ENCODE results near the gene CSGALNACT2. TPM values are rescaled to one million over a fixed set of nuclear protein-coding genes. Genes with fewer than 3 reads are reported as not detected.

Gene CSGALNACT2
- total RNA-seq, 2 donors from 2014 or later: 51.3 to 55.2 TPM

- no peak for DNase-seq
- Mint-ChIP-seq H3K4me1 (ENCODE audit: low read depth) (no peaks in the 10 kb centered on the region), H3K27me3 (ENCODE audit: low read depth) (no peaks in the 10 kb centered on the region), H3K36me3 (ENCODE audit: insufficient read depth in 2 of 2) (no peaks in the 10 kb centered on the region), H3K4me3 (no peak overlapping the region), H3K27ac (no peak overlapping the region), H3K9me3 (no peaks in the 10 kb centered on the region)
- no peak for ATAC-seq (replicated peaks in 1 of 2)
Observed at GRCh38 chr10:43210556-43210955, 72.3 kb downstream of the CSGALNACT2 start.

- Mint-ChIP-seq H3K4me1 (ENCODE audit: low read depth) (no peaks in the 10 kb centered on the region), H3K9me3 (no peaks in the 10 kb centered on the region), H3K27ac (no peak overlapping the region), H3K36me3 (ENCODE audit: insufficient read depth in 2 of 2) (no peaks in the 10 kb centered on the region), H3K27me3 (ENCODE audit: low read depth) (no peaks in the 10 kb centered on the region), H3K4me3 (no peak overlapping the region)
- DNase-seq: no peak
- ATAC-seq (replicated peaks in 1 of 2): no peak
Observed at GRCh38 chr10:43211030-43211429, 72.8 kb downstream of the CSGALNACT2 start.

GRCh38 chr10:43211431-43212042 lies 73.3 kb downstream of the CSGALNACT2 start:
- Mint-ChIP-seq H3K4me1 (ENCODE audit: low read depth) (no peaks in the 10 kb centered on the region), H3K9me3 (no peaks in the 10 kb centered on the region), H3K4me3 (no peak overlapping the region), H3K27ac (no peak overlapping the region), H3K36me3 (ENCODE audit: insufficient read depth in 2 of 2) (no peaks in the 10 kb centered on the region), H3K27me3 (ENCODE audit: low read depth) (no peaks in the 10 kb centered on the region)
- ATAC-seq (replicated peaks in 1 of 2) (no peak), DNase-seq (no peak)

- H3K27me3 Mint-ChIP-seq (ENCODE audit: low read depth): no peaks in the 10 kb centered on the region
- H3K9me3 Mint-ChIP-seq: no peaks in the 10 kb centered on the region
- H3K27ac Mint-ChIP-seq: no peak overlapping the region
- DNase-seq (no peak), ATAC-seq (replicated peaks in 1 of 2) (no peak)
- H3K36me3 Mint-ChIP-seq (ENCODE audit: insufficient read depth in 2 of 2): no peaks in the 10 kb centered on the region
- H3K4me3 Mint-ChIP-seq: no peak overlapping the region
- no peaks in the 10 kb centered on the region for H3K4me1 Mint-ChIP-seq (ENCODE audit: low read depth)
Observed at GRCh38 chr10:43212043-43212721, 73.9 kb downstream of the CSGALNACT2 start.

- no peak for DNase-seq
Observed at GRCh38 chr10:43214071-43214955, 76.1 kb downstream of the CSGALNACT2 start.

GRCh38 chr10:43214956-43215561 lies 76.8 kb downstream of the CSGALNACT2 start:
- no peaks in the 10 kb centered on the region for H3K27me3 Mint-ChIP-seq (ENCODE audit: low read depth)
- no peaks in the 10 kb centered on the region for H3K9me3 Mint-ChIP-seq
- H3K27ac Mint-ChIP-seq: no peak overlapping the region
- H3K36me3 Mint-ChIP-seq (ENCODE audit: insufficient read depth in 2 of 2): no peaks in the 10 kb centered on the region
- DNase-seq (no peak), ATAC-seq (replicated peaks in 1 of 2) (no peak)
- H3K4me1 Mint-ChIP-seq (ENCODE audit: low read depth): no peaks in the 10 kb centered on the region
- H3K4me3 Mint-ChIP-seq: no peak overlapping the region

More at GRCh38 chr10:43214071-43214955, 76.1 kb downstream of the CSGALNACT2 start:
- Mint-ChIP-seq H3K36me3 (ENCODE audit: insufficient read depth in 2 of 2) (no peaks in the 10 kb centered on the region), H3K4me3 (no peak overlapping the region), H3K4me1 (ENCODE audit: low read depth) (no peaks in the 10 kb centered on the region), H3K27ac (no peak overlapping the region), H3K9me3 (no peaks in the 10 kb centered on the region), H3K27me3 (ENCODE audit: low read depth) (no peaks in the 10 kb centered on the region)
- ATAC-seq (replicated peaks in 1 of 2): no peak

GRCh38 chr10:43215758-43216455 lies 77.7 kb downstream of the CSGALNACT2 start:
- H3K9me3 Mint-ChIP-seq: no peaks in the 10 kb centered on the region
- H3K27me3 Mint-ChIP-seq (ENCODE audit: low read depth): no peaks in the 10 kb centered on the region
- ATAC-seq (replicated peaks in 1 of 2) (no peak), DNase-seq (no peak)
- H3K4me1 Mint-ChIP-seq (ENCODE audit: low read depth): peaks cover under 1% of the 10 kb centered on the region
- H3K27ac Mint-ChIP-seq: no peak overlapping the region
- no peak overlapping the region for H3K4me3 Mint-ChIP-seq
- no peaks in the 10 kb centered on the region for H3K36me3 Mint-ChIP-seq (ENCODE audit: insufficient read depth in 2 of 2)

- no peaks in the 10 kb centered on the region for H3K27me3 Mint-ChIP-seq (ENCODE audit: low read depth)
- H3K36me3 Mint-ChIP-seq (ENCODE audit: insufficient read depth in 2 of 2): no peaks in the 10 kb centered on the region
- H3K27ac Mint-ChIP-seq: no peak overlapping the region
- DNase-seq (no peak), ATAC-seq (replicated peaks in 1 of 2) (no peak)
- no peak overlapping the region for H3K4me3 Mint-ChIP-seq
- peaks cover 5% of the 10 kb centered on the region for H3K4me1 Mint-ChIP-seq (ENCODE audit: low read depth)
- no peaks in the 10 kb centered on the region for H3K9me3 Mint-ChIP-seq
Observed at GRCh38 chr10:43216931-43217562, 78.8 kb downstream of the CSGALNACT2 start.

GRCh38 chr10:43217563-43218205 lies 79.4 kb downstream of the CSGALNACT2 start:
- H3K4me1 Mint-ChIP-seq (ENCODE audit: low read depth): peaks cover 5% of the 10 kb centered on the region
- DNase-seq: no peak
- no peaks in the 10 kb centered on the region for H3K9me3 Mint-ChIP-seq

GRCh38 chr10:43218206-43218950 lies 80.1 kb downstream of the CSGALNACT2 start:
- H3K4me3 Mint-ChIP-seq: no peak overlapping the region
- DNase-seq: no peak
- ATAC-seq (replicated peaks in 1 of 2): no peak
- H3K27me3 Mint-ChIP-seq (ENCODE audit: low read depth): peaks cover 6% of the 10 kb centered on the region
- no peaks in the 10 kb centered on the region for H3K9me3 Mint-ChIP-seq
- peaks cover 5% of the 10 kb centered on the region for H3K4me1 Mint-ChIP-seq (ENCODE audit: low read depth)
- H3K36me3 Mint-ChIP-seq (ENCODE audit: insufficient read depth in 2 of 2): no peaks in the 10 kb centered on the region
- no peak overlapping the region for H3K27ac Mint-ChIP-seq

More at GRCh38 chr10:43217563-43218205, 79.4 kb downstream of the CSGALNACT2 start:
- Mint-ChIP-seq H3K4me3 (no peak overlapping the region), H3K36me3 (ENCODE audit: insufficient read depth in 2 of 2) (no peaks in the 10 kb centered on the region), H3K27ac (no peak overlapping the region), H3K27me3 (ENCODE audit: low read depth) (peaks cover 3% of the 10 kb centered on the region)
- ATAC-seq (replicated peaks in 1 of 2): no peak

- H3K36me3 Mint-ChIP-seq (ENCODE audit: insufficient read depth in 2 of 2): no peaks in the 10 kb centered on the region
- peaks cover 6% of the 10 kb centered on the region for H3K27me3 Mint-ChIP-seq (ENCODE audit: low read depth)
- H3K4me1 Mint-ChIP-seq (ENCODE audit: low read depth): peaks cover 5% of the 10 kb centered on the region
- no peaks in the 10 kb centered on the region for H3K9me3 Mint-ChIP-seq
- DNase-seq (no peak), ATAC-seq (replicated peaks in 1 of 2) (no peak)
- H3K27ac Mint-ChIP-seq: no peak overlapping the region
- H3K4me3 Mint-ChIP-seq: no peak overlapping the region
Observed at GRCh38 chr10:43218951-43219837, 80.9 kb downstream of the CSGALNACT2 start.
